Hindlimb muscle (tissue), 1 donor: ENCODE data around the gene ASB13. TPM values are rescaled to one million over a fixed set of nuclear protein-coding genes. Genes with fewer than 3 reads are reported as not detected.

Source experiments
- DNase-seq: peaks from one replicate; pipeline ENCODE4 v3.0.0-alpha.2; 2013
- polyA plus RNA-seq: library from polyadenylated mRNA; unstranded; fragments of 120-200 nt; gene quantifications from one replicate; pipeline ENCODE4 v1.2.1, GENCODE V29; 2013; ENCODE audit not compliant: insufficient read length

The ASB13 gene
- polyA plus RNA-seq: 13.5 TPM

- peak; percentile 78 for DNase-seq
These were observed at the start of gene ASB13 for GRCh38 chr10:5666008-5666840. ASB13 (minus strand) TSS chr10:5666595; CDS start chr10:5666551, 44 bp downstream.

- DNase-seq: no peak
These were observed 45.2 kb upstream of the ASB13 start for GRCh38 chr10:5711642-5712041.

DNA sequence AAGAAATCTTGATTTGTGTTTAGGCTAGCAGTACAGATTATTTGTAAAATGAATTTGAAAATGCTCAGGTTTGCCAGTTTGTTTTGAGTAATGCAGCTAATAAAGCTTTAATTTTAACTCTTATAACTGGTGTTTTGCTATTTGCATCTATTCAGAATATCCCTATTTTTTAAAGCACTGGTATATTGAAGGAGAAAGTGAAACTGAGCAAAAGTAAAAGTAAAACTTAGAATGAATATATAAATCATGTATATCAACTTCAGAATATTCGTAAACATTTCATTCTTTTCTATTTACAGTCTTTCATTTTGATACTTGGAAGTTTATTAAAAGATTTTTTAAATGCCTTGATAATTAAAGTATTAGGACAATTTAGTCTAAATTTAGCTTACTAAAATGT lies 44.5 kb upstream of the ASB13 start:
- no peak for DNase-seq

DNA sequence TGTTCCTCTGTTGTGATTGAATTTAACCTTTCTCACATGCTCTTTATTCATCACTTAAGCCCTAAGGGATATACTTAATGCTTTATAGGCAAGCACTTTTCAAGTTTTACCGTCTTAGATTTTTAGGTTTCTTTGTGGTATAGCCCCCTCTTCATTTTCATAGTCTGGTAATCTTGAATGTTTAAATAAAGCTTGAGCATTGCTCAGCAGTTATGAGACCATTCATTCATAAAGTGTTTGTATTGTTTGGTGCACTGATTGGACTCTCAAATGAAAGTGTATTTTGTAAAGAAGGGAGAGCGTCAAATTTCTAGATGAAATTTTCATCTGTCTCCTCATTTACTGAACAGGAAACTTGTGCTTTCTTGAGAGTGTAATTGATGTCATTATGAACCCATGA lies 43.5 kb upstream of the ASB13 start:
- no peak for DNase-seq

DNA sequence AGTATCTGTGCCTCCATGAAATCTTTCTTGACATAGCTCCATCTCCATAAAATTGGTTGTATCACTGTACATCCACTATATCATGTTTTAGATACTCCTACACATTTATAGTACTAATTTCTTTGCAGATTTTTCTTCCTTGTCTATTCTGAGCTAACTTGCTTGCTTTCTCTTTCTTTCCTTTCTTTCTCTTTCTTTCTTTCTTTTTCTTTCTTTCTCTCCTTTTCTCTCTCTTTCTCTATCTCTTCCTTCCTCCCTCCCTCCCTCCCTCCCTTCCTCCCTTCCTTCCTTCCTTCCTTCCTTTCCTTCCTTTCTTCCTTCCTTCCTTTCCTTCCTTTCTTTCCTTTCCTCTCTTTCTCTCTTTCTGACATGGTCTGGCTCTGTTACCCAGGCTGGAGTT lies 42.0 kb upstream of the ASB13 start:
- no peak for DNase-seq

DNA sequence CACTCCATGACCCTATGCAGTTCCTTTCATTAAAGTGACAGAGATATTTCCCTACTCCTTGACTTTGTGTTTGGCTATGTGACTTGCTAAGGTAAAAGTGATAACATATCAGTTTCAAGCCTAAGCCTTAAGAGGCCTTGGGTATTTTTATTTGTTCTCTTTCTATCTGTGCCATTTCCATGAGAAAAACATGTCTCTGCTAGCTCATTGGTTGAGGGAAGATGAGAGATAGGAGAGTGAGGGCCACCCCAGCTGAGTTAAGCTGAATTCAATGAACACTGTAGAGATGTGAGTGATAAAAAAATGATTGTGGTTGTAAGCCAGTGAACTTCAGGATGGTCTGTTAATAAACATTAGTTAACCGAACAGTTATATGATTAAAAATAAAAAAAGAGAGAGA lies 31.7 kb upstream of the ASB13 start:
- no peak for DNase-seq

- DNase-seq: no peak
These were observed 30.9 kb upstream of the ASB13 start for GRCh38 chr10:5697342-5697741.

DNA sequence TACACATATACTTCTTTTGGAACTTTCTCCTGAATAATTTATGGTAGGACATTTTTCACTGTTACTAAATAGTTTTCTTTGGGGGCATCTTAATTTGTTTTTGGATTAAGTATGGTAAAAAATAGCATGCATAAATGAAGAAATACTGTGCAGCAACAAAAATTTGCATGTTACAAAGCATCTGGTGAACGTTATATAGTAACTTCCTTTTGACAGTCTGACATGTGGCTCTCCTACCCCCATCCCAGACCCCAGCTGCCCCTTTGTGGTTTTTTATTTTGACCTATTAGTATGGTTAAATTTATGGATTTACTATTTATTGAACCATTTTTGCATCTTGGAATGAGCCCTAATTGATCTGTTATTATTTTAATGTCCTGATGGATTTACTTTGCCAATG lies 28.2 kb upstream of the ASB13 start:
- no peak for DNase-seq

- peak; percentile 58 for DNase-seq
These were observed 26.3 kb upstream of the ASB13 start for GRCh38 chr10:5692461-5693358.

DNA sequence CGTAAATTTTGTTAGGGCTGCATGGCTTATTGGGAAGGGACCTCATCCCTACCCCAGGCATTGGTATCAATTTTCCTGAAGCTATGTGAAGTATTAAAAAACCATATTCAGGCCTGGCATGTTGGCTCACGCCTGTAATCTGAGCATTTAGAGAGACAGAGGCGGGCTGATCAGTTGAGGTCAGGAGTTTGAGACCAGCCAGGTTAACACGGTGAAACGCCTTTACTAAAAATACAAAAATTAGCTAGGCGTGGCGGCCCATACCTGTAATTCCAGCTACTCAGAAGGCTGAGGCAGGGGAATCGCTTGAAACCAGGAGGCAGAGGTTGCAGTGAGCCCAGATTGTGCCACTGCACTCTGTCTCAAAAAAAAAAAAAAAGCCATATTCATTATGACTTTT lies 25.4 kb upstream of the ASB13 start:
- no peak for DNase-seq

GRCh38 chr10:5688587-5688986 lies 22.2 kb upstream of the ASB13 start:
- no peak for DNase-seq

GRCh38 chr10:5685764-5686240 lies 19.4 kb upstream of the ASB13 start:
- DNase-seq: no peak

- DNase-seq: peak; percentile 74
These were observed 18.8 kb upstream of the ASB13 start for GRCh38 chr10:5684971-5685763.

DNA sequence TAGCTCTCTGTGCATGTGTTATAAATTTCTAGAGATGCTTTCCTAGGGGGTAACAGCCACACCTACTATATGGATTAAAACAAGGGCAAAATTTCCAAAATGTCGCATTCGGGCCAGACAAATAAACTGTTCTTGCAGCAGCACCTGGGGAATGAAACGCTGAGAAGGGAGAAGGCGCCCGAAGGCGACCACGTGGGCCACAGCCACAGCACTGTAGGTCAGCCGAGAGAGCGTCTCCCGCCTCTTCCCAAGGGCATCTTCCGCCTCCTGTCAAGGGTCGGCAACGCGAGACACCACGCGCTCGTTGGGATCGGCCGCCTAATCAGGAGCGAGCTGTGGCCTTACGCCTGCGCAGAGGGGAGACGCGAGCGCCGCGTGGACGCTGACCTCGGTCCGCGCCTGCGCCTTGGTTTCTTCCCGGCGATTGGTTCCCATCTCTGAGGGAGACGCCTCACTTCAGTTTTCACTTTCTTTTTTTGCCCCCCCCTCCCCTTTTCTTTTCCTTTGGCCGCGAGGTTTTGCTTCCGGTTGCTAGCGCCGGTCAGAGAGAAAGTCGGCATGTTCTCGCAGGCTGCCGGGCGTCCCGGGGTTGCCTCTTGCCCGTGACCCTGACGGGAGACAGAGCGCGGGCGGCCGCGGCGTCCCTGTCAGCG lies 18.0 kb upstream of the ASB13 start, which contains the start of gene TASOR2:
Gene TASOR2 (plus strand): TSS at position 521 of the 653 bp plus-strand sequence. CDS start 35,805 bp downstream, outside the sequence.
- DNase-seq: peak; percentile 98

DNA sequence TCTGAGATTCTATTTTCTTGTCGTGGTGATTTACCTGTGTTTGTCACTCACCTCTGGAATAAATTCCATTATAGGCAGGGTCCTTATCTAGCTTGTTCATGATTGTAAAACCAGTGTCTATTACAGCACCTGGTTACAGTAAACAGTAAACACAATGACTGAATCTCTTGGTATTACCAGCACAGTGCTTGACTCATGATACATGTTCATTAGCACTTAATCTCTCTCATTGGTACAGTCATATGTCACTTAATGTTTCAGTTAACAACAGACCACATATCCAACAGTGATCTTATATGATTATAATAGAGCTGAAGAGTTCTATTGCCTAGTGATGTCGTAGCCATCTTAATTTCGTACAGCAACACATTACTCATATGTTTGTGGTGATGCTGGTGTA lies 16.7 kb upstream of the ASB13 start:
- DNase-seq: no peak

- no peak for DNase-seq
These were observed 15.5 kb upstream of the ASB13 start for GRCh38 chr10:5681930-5682329.

GRCh38 chr10:5679606-5680005 lies 13.2 kb upstream of the ASB13 start:
- DNase-seq: no peak

DNA sequence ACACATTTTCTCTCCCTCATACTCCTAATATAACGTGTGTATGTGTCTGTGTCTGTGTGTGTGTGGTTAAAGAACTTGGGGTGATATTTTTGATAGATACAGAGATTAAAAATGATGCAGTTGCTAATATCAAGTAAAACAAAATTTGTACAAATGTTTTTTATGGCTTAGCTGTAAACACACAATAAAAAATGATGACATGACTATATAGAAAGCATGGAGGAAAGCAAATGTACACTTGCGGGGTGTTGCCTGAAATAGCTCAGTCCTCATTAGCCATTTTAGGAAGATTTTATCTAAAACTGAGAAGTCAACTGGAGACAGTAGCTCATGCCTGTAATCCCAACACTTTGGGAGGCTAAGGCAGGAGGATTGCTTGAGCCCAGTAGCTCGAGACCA lies 12.6 kb upstream of the ASB13 start:
- no peak for DNase-seq

DNA sequence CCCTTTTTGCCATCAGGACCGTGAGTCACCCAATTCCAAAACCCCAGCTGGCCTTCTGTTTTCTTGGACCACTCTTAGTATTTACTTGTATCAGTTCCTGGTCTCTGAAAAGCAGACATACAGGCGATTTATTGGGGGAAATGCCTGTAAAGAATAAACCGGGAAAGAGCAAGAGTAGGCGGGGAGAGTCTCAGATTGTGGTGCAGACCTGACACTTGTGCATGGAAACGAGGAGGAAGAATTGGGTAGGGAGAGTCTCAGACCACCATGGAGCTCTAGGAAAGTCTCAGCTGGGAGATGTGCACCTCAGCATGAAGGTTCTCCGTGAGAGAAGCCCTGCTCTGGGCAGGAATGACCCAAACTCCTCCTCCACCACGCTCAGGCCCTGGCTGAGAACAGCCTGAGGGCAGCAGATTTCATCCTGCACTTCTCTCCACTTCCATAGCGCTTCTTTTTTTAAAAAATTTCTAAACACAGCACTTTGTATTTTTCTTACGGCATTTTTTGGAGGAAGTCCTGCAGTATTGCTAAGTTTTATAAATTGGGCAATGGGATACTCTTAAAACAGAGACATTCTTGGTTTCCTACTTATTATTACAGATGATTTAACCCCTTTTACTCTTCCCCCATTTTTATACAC lies 12.1 kb upstream of the ASB13 start:
- no peak for DNase-seq

- no peak for DNase-seq
These were observed 4.4 kb upstream of the ASB13 start for GRCh38 chr10:5670662-5671375.

DNA sequence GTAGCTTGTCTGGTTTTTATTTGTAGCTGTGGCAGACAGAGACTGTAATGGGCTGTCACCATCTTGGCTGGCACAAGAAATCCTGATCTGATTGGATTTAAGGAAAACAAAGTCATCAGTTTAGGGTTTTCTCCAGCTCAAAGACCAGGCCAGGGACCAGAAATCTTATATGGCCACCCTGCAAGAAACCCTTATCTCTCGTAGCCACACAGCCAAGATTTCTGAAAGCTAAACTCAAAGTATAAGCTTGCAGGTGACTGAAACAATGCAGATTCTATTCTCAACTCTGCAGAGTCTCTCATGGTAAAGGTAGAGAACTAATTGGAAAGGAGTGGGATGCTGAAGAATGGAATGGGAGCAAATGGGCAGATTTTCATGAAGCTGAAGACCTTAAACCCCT lies 3.2 kb upstream of the ASB13 start:
- DNase-seq: no peak
